Osteocyte (in vitro differentiated cells): ENCODE data around the gene CCNB1IP1. TPM values are rescaled to one million over a fixed set of nuclear protein-coding genes. Genes with fewer than 3 reads are reported as not detected.
"Not testable (repeated sequence)": the region's sequence is repeated elsewhere in the genome, so short reads cannot be mapped to it uniquely, and the experiment has no call there.

Experiments
- DNase-seq: peaks from one replicate; pipeline ENCODE4 v3.0.0; 2021; ENCODE audit warnings: mixed read lengths; ENCODE audit not compliant: unreplicated experiment; ENCODE audit errors: extremely low spot score
- H3K27ac Mint-ChIP-seq: one replicate; pipeline ENCODE4 v1.8.0; 2021; ENCODE audit warnings: mild to moderate bottlenecking, mixed read lengths; ENCODE audit not compliant: unreplicated experiment
- H3K27me3 Mint-ChIP-seq: one replicate; pipeline ENCODE4 v1.8.0; 2021; ENCODE audit warnings: mixed read lengths; ENCODE audit not compliant: unreplicated experiment
- H3K36me3 Mint-ChIP-seq: one replicate; pipeline ENCODE4 v1.8.0; 2021; ENCODE audit warnings: mixed read lengths; ENCODE audit not compliant: unreplicated experiment
- H3K4me1 Mint-ChIP-seq: one replicate; pipeline ENCODE4 v1.8.0; 2021; ENCODE audit warnings: mixed read lengths; ENCODE audit not compliant: unreplicated experiment
- H3K4me3 Mint-ChIP-seq: one replicate; pipeline ENCODE4 v1.8.0; 2021; ENCODE audit warnings: mild to moderate bottlenecking, moderate library complexity, mixed read lengths; ENCODE audit not compliant: unreplicated experiment
- H3K9me3 Mint-ChIP-seq: one replicate; pipeline ENCODE4 v1.8.0; 2021; ENCODE audit warnings: mixed read lengths; ENCODE audit not compliant: unreplicated experiment
- CTCF ChIP-seq: fragments of 200-600 bp; sonication (generic); IDR thresholded peaks from 2 replicates; pipeline ENCODE4 v1.5.0; 2021; ENCODE audit warnings: antibody characterized with exemption, mild to moderate bottlenecking, moderate library complexity
- total RNA-seq: library from RNA; stranded (reverse); gene quantifications from 2 replicates; pipeline ENCODE4 v1.2.1, GENCODE V29; 2021

CCNB1IP1 gene
- total RNA-seq, 1 donor from 2014 or later = 49.6 TPM

- no peak for TF ChIP-seq CTCF
- Mint-ChIP-seq H3K27ac (peak overlapping the region; percentile 33), H3K9me3 (no peaks in the 10 kb centered on the region), H3K4me3 (no peak overlapping the region), H3K4me1 (peaks cover 9% of the 10 kb centered on the region), H3K36me3 (peaks cover 14% of the 10 kb centered on the region), H3K27me3 (no peaks in the 10 kb centered on the region)
- no peak for DNase-seq
These were observed 12.3 kb upstream of the CCNB1IP1 start for GRCh38 chr14:20345366-20345765.

GRCh38 chr14:20343862-20344220 is 10.8 kb upstream of the CCNB1IP1 start:
- Mint-ChIP-seq H3K4me1 (peaks cover 9% of the 10 kb centered on the region), H3K4me3 (peak overlapping the region; percentile 90), H3K9me3 (no peaks in the 10 kb centered on the region), H3K27me3 (peaks cover 2% of the 10 kb centered on the region), H3K27ac (peak overlapping the region; percentile 96), H3K36me3 (peaks cover 9% of the 10 kb centered on the region)
- no peak for DNase-seq
- no peak for TF ChIP-seq CTCF

- Mint-ChIP-seq H3K27me3 (peaks cover 6% of the 10 kb centered on the region), H3K27ac (peak within 1 kb of the TSS; percentile 96), H3K9me3 (no peaks in the 10 kb centered on the region), H3K36me3 (peaks cover 9% of the 10 kb centered on the region), H3K4me3 (peak within 1 kb of the TSS; percentile 90), H3K4me1 (peaks cover 9% of the 10 kb centered on the region)
- DNase-seq = peak; percentile 99
- no peak for TF ChIP-seq CTCF
These were observed 10.2 kb upstream of the CCNB1IP1 start, which contains the start of gene PARP2 for GRCh38 chr14:20343092-20343861. Gene PARP2, plus strand, starts transcription at chr14:20343635. Its CDS starts 7 bp downstream, at chr14:20343642.

- Mint-ChIP-seq H3K27me3 (peaks cover 10% of the 10 kb centered on the region), H3K36me3 (peaks cover 6% of the 10 kb centered on the region), H3K27ac (peak overlapping the region; percentile 96), H3K4me3 (peak overlapping the region; percentile 90), H3K4me1 (peaks cover 9% of the 10 kb centered on the region), H3K9me3 (no peaks in the 10 kb centered on the region)
- no peak for TF ChIP-seq CTCF
- DNase-seq = no peak
These were observed 8.6 kb upstream of the CCNB1IP1 start for GRCh38 chr14:20341646-20342045.

GRCh38 chr14:20341032-20341431 is 8.0 kb upstream of the CCNB1IP1 start:
- not testable (repeated sequence) for H3K36me3 Mint-ChIP-seq, H3K27ac Mint-ChIP-seq, DNase-seq, H3K9me3 Mint-ChIP-seq, H3K4me3 Mint-ChIP-seq, H3K4me1 Mint-ChIP-seq, H3K27me3 Mint-ChIP-seq
